NCI-H2171 (cell line): ENCODE data around the gene VAC14.

ENCODE experiments used
- DNase-seq: peaks from one replicate; lab custom pipeline; 2025; lab: John Stamatoyannopoulos, UW

The VAC14 gene

GRCh38 chr16:70786020-70786755 is 14.8 kb downstream of the VAC14 start:
- no peak for DNase-seq

DNA sequence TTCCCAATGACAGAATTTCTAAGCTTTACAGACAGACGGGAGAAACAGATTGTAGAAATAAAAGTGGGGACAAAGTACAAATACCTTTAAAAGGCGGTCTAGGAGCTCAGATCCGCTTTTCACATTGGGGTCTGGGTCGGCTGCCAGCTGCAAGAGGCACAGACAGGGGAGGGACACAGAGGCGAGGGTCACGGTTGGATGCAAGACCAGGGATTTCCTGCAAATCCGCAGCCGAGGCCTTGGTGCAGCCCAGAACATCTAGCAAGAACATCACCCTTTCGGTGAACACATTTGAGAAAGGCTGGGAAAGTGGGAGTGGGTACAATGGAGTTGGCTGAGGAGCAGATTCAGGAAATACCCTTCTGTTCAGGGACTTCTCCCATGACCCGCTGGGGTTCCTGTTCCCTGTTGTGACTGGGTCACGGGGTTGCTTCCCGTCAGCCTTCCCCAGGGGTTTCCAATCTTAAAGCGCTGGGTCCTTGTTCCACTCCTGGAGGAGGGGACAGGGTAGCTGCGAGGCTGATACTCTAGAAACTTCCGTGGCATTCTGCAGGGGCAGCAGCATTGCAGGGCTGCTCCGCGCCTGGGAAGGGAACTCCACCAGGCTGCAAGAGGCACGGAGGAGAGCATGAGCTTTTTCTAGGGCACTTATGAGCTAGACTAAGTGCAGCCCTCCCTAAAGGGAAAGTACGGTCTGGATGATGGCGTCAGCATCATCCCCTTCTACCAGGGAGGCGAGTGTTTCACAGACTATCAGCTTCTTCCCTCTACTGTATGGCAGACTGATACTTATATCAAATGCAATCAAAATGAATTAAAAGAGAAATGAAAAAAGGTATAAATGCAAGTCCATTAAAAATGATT is 16.0 kb downstream of the VAC14 start:
- no peak for DNase-seq

DNA sequence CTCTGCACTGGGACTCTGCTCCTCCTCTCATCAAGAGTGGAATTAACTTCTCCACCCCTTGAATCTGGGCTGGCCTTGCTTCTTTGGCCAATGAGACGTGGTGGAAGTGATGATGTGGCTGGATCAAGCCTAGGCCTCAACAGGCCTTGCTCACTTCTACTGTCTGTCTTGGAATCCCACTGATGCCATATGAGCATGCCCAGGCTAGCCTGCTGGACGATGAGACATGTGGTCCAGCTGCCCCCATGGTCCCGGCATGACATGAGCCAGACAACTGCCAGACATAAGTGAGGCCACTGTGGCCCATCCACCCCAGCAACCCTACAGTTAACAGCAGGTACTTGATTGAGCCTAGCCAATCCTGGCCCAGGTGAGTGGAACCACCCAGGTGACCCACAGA is 18.7 kb downstream of the VAC14 start:
- no peak for DNase-seq

DNA sequence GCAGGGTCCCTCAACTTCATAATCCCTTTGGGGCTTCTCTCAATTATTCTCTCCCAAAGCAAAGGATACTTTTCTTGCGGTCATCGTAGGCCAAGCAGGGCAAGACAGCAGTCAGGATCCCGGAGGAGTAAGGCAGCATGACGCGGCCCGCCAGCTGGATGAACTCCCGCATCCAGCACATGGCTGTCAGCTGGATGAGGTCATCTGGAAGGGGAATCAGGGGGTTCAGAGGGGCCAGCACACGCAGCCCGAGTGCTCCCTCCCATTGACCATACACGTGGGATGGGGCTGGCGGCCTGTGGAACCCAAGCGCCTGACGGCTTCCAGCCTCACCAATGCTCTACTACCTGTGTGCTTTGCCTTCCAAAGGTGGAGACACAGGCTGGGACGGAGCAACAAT is 19.2 kb downstream of the VAC14 start:
- no peak for DNase-seq

DNA sequence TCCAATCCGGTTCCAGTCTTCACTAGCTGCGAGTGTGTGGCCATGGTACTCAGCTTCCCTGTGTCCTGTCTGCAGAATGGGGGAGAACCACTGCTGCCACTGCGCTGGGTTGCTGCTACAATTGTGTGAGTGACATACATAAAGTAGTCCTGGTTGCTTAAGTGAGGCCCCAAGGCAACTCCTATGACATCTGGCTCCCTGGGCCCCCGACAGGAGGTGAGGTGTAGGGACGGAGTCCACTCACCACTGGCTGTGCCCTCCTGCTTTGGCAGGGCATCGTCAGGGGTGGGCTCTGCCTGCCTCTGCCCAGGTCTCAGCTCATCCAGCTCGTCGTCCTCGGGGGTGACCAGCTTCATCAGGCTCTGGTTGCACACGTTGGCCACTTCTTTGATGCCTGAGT is 20.4 kb downstream of the VAC14 start:
- DNase-seq = no peak

DNA sequence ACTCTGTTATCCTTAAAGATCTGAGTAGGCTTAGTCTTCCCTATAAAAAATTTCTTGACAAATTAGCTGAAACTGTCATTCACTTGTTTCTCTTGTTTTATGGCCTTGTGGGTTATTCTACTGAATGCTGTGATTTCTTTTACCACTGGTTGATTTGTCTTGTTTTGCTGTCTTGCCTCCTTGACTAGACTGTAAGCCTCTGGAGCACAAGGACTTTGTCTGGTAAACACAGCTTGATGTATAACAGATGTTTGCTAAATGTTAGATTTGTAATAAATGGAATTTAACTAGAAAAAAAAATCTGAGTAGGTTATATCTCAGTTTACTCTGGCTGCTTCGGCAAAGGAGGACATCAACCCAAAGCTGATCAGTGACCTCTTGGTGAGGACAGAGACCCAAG is 21.6 kb downstream of the VAC14 start:
- no peak for DNase-seq

- no peak for DNase-seq
Measured at GRCh38 chr16:70778901-70779309, 22.1 kb downstream of the VAC14 start.

DNA sequence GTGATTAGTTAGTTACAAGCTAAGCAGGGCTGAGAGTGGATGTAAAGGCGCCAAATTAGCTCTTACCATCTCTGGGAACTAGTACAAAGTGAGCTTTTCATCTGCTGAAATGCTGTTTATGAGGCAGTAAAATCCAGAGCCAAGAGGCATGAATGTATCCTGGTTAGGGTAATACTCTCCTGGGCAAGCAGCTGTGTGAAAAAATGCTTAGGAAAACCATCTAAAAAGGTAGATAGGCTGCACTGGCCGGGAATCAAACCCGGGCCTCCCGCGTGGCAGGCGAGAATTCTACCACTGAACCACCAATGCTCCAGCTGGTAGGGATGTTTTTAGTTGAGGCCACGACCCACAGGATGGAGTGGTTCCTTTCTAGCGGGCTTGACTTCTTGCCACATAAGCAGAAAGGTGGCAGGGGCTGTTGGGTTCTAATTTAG is 23.0 kb downstream of the VAC14 start:
- no peak for DNase-seq

GRCh38 chr16:70777496-70777895 is 23.5 kb downstream of the VAC14 start:
- DNase-seq = no peak

GRCh38 chr16:70775399-70775798 is 25.6 kb downstream of the VAC14 start:
- DNase-seq = no peak

- no peak for DNase-seq
Measured at GRCh38 chr16:70774261-70774660, 26.7 kb downstream of the VAC14 start.

DNA sequence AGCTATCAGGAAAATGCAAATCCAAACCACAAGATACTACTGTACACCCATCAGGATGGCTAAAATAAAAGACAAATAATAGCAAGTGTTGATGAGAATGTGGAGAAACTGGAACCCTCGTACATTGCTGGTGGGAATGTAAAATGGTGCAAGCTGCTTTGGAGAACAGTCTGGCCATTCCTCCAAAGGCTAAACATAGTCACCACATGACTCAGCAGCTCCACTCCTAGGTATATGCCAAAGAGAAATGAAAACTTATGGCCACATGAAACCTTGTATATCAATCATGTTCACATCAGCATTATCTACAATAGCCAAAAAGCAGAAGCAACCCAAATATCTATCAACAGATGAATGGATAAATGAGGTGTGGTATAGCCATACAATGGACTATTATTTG is 28.5 kb downstream of the VAC14 start:
- DNase-seq = no peak

- no peak for DNase-seq
Measured at GRCh38 chr16:70770626-70771552, 30.1 kb downstream of the VAC14 start.

DNA sequence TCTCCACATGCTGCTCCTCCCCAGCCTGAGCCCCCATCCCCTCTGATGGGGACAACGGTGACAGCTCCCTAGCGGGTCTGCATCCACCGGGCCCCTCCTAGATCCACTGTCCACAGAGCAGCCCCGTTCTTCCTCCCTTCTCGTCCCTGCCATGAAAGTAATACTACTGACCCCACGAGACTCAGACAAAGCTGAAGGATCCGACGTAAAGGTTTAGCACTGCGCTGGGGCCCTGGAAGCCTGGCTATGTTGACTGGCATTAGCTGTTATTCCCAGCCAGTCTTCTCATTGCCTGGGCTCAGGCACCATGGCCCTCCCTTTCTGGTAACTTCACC is 30.7 kb downstream of the VAC14 start:
- DNase-seq = no peak

DNA sequence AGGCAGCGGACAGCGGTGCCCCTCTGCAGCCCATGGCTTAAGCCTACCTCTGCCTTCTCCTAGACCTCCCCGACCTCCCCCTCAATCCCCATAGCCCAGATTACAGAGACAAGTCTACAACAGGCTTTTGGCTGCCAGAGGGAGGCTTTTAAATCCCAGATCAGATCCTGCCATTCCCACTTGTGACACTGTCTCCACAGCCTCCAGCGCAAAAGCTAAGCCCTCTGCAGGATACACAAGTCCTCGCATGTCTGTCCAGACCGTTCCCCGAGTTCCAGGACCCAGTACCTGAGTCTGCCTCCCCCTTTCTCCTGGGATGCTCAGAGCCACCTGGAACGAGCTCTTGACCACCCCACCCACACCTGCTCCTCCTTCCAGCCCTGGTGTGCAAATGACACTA is 31.2 kb downstream of the VAC14 start:
- no peak for DNase-seq

GRCh38 chr16:70769131-70769530 is 31.8 kb downstream of the VAC14 start:
- no peak for DNase-seq

DNA sequence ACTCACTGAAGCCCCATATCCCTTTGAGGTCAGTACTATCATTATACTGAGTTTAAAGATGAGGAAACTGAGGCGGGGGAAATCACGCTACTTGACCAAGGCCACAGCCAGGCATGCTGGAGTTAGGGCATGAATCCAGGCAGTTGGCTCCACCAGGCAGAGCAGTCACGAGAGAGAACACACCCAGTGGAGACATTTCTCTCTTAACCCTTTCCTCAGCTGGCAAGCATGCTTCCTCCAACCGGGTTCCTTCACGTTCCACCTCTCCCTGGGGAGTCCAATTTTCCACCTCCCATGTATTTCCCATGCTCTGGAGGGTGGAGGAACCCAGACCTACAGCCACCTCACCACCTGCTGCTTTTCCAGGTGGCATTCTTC is 32.8 kb downstream of the VAC14 start:
- no peak for DNase-seq

GRCh38 chr16:70767377-70768202 is 33.4 kb downstream of the VAC14 start:
- no peak for DNase-seq

DNA sequence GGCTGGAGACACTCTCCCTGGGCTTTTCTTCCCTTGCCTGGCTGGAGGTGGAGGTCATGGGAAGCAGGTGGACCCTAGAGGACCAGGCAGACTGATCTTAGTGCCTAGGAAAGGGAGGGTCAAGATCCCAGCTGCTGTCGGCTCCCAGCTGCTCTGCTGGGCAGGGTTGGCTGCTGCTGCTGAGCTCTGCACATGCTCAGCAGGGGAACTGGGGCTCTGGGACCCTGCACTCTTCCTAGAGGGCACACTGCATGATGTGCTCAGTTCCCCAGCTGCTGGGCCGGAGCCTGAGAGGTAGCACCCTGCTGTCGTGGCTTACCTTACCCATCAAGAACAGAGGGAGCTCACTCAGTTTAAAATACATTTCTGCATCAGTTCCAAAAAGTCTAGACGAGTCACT is 34.3 kb downstream of the VAC14 start:
- DNase-seq = no peak

- DNase-seq = no peak
Measured at GRCh38 chr16:70766176-70766575, 34.8 kb downstream of the VAC14 start.

DNA sequence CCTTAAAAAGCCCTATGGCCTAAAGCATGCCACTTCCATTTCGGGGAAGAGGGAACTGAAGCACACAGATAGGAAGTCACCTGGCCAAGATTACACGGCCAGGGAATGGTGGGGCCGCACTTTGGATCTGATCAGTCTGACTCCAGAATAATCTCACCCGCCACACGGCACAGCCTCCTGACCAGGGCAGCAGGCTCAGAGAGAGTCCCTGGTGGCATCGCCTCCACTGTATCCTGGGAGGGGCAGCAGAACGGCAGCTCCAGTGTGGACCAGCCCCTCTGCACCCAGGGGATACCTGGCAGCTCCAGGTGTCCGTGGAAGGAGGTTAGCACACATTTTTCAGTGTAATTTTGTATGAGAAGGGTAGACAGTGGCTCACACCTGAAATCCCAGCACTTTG is 35.5 kb downstream of the VAC14 start:
- DNase-seq = no peak

GRCh38 chr16:70764632-70765031 is 36.3 kb downstream of the VAC14 start:
- DNase-seq = no peak
